Measurements from ENCODE around the gene SLC15A3.
"Not testable (repeated sequence)": the region's sequence is repeated elsewhere in the genome, so short reads cannot be mapped to it uniquely, and the experiment has no call there.

SLC15A3 gene

GRCh38 chr11:60974726-60975125, 22.8 kb upstream of the SLC15A3 start:
- DNase-seq (ENCODE audit: low read depth): no peak

DNA sequence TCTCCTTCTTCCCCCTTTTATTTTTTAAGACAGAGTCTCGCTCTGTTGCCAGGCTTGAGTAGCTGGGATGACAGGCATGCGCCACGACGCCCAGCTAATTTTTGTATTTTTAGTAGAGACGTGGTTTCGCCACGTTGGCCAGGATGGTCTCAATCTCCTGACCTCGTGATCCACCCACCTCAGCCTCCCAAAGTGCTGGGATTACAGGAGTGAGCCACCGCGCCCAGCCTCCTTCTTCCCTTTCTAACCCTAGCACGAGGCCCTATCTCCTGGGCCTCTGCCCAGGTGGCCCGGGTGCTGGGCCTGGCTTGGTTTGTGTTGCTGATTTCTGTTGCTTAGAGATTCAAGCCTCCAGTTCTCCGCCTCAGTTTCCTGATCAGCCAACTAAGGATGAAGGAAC, 22.3 kb upstream of the SLC15A3 start:
- not testable (repeated sequence) for DNase-seq (ENCODE audit: low read depth)

DNA sequence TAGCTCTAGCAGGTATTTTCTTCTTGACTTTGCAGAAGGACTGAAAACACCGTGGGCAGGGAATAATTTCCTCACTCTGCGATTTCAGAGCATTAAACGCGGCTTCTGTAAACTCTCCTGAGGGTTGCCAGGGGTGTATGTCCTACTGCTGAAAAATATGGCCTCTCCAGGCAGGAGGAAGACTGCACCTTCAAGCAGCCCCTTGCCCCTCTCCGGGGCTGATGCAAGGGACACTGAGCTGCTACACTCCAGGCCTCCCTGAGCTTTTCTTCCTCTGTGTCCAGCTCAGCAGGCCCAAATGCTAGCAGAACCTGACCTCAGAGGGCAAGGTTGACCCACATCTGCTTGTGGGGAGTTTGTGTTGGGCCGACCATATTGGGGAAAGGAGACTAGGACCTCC, 21.7 kb upstream of the SLC15A3 start:
- DNase-seq (ENCODE audit: low read depth): no peak

GRCh38 chr11:60972182-60973030, 20.4 kb upstream of the SLC15A3 start:
- no peak for DNase-seq (ENCODE audit: low read depth)

GRCh38 chr11:60971520-60971919, 19.5 kb upstream of the SLC15A3 start, which contains the start of gene CD6:
CD6 (plus strand) TSS chr11:60971680; CDS start chr11:60971866, 186 bp downstream.
- no peak for DNase-seq (ENCODE audit: low read depth)

DNA sequence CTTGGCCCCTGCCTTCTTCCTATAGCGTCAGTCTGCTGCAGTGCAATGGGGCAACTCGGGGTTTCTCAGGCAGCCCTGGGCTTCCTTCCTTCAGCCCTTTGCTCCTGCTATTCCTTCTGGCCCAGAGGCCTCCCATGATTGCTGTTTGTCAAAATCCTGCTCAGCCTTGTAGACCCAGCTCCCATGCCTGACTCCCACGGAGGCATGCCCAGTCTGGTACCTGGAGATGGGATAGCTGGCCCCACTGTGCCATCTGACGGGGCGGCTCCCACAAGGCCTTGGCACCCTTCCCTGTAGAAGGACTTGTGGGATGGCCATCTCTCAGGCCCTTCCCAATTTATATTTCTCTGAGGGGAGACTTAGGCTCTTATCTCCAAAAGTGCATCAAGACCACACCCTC, 18.9 kb upstream of the SLC15A3 start:
- no peak for DNase-seq (ENCODE audit: low read depth)

DNA sequence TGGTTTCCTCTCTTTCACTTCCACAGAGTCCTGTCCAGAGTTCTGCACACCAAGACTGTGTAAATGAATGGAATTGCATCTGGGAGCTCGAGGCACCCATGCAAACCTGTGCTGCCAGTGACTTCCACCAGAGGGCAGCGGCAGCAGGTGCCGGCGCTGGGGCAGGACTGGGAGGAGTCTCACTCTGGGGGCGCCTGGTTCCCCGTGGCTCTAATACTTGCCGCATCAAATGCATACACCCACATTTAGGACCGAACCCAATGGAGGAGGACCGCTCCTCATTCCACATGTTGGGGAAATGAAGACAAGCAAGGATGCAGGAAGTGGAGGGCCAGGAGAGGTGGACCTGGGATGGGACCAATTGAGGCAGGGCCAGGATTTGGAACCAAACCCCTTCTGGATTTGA, 18.4 kb upstream of the SLC15A3 start:
- peak; percentile 45 for DNase-seq (ENCODE audit: low read depth)

GRCh38 chr11:60968223-60968622, 16.2 kb upstream of the SLC15A3 start:
- DNase-seq (ENCODE audit: low read depth): no peak

DNA sequence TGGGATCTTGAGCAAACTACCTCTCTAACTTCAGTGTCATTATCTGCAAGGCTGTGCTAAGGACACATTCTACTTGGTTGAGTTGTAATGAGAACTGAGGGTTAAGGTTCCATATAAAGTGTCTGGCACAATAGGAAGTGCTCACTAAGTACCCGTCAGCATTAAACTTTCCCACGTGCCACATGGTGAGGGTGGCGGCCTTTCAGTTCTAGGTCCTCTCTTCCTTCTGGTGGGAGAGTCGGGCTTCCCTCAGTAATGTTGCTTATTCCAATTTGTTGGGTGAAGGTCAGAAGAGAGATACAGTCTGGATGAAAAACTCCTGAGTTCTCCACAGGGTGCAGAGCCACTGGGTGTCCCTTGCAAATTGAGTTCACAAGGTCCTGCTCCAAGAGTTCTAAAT, 14.9 kb upstream of the SLC15A3 start:
- DNase-seq (ENCODE audit: low read depth): no peak

DNA sequence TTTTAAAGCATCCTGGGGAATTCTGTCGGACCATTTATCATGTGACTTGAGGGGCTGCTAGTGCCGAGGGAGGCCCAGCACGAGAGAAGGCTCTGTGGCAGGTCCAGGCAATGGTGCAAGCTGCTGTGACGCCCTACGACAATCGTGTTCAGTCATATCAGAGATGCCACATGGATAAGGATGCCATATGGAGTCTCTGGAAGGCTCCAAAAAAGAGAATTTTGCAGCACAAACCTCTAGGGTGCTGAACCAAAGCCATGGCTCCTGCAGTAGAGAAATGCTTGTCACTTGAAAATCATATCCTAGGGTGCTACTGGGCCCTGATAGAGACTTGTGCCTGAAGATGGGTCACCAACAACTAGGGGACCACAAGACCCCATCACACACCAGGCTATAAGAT, 12.8 kb upstream of the SLC15A3 start:
- DNase-seq (ENCODE audit: low read depth): no peak

GRCh38 chr11:60960405-60960804, 8.4 kb upstream of the SLC15A3 start:
- no peak for DNase-seq (ENCODE audit: low read depth)

GRCh38 chr11:60959431-60959830, 7.5 kb upstream of the SLC15A3 start:
- DNase-seq (ENCODE audit: low read depth): peak; percentile 66

GRCh38 chr11:60957188-60957587, 5.2 kb upstream of the SLC15A3 start:
- peak; percentile 55 for DNase-seq (ENCODE audit: low read depth)

GRCh38 chr11:60955571-60955970, 3.6 kb upstream of the SLC15A3 start:
- DNase-seq (ENCODE audit: low read depth): no peak

DNA sequence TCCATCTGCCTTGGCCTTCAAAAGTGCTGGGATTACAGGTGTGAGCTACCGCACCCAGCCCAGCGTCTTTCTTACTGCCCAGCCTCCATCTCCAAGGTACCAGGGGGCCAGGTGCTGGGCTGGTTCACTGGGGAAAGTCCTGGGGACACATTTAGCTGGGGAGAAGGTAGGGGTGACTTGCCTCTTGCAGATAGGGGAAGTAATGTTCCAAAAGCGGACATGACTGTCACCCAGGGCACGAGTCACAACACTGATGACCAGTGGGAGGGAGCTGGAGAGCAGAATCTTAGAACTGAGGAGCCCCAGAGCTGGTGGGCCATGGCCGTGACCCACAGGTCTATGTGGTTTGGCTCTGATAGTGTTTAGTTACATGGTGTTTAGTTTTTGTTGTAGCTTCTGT, 2.4 kb upstream of the SLC15A3 start:
- DNase-seq (ENCODE audit: low read depth): no peak

DNA sequence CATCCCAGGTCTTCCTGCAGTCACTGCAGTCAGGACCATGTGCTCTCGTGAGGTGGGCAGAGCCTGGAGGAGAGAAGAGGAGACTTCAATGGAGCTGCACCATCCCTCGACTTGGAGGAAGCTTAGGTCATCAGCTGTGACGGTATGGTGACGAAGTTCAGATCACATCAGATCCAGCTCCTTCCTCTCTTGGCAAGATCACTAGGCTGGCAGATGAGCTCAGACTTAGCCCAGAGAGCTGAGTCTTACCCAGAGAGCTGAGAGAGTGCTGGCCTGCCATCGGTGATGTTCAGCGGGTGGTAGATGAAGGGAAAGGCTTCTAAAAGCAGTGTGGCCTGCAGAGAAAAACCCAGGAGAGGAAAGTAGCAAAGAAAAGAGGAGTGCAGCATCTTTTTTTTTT, 1.8 kb upstream of the SLC15A3 start:
- DNase-seq (ENCODE audit: low read depth): peak; percentile 25

DNA sequence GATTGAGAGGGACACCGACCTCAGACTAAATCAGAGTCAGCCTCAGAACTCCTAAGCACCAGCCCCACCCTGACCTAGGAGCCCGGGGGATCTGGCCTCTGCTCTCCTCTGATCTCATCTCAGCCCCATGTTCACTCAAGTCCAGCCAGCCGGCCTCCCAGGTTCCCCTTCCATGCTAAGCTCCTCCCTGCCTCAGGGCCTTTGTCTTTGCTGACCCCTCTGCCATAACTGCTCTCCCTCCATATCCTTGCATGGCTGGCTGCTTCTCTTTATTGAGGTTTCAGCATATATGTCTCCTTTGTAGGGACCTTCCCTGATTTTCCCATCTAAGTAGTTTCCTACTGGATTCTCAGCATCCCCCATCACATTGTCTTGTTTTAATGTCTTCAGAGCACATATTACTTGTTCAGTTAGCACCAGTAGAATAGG, 780 bp upstream of the SLC15A3 start:
- no peak for DNase-seq (ENCODE audit: low read depth)

DNA sequence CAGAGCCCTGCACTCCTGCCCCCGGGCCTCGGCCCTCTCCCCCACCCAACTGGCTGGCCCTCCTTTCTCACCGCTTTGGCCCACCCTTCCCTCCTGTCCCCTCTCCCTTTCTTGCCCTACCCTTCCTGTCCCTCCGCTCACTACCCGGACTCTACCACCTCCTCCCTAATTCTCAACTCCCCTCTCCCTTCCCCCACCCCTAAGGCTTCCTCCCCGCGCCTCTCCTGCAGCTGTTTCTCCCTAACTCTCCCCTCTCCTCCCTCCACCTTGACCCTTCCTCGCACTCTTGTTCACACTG, 421 bp downstream of the SLC15A3 start:
- DNase-seq (ENCODE audit: low read depth): peak; percentile 26

GRCh38 chr11:60950933-60951605, 907 bp downstream of the SLC15A3 start:
- peak; percentile 14 for DNase-seq (ENCODE audit: low read depth)

DNA sequence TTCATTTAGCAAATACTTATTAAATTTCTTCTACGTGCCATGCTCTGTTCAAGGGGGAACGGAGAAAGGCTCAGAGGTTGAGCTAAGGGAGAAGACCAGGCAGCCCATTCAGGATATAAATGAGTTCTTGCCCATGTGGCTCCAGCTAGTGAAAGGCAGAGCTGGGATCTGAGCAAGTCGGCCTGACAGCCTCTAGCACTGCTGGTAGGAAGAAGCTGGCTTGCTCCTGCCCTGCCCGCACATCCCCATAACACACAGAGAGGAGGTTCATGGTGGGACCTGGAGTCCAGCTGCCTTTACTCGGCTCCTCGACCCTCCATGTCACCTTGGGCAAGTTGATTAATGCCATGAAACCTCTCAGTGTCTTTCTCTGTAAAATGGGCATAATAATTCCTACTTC, 2.0 kb downstream of the SLC15A3 start:
- no peak for DNase-seq (ENCODE audit: low read depth)

DNA sequence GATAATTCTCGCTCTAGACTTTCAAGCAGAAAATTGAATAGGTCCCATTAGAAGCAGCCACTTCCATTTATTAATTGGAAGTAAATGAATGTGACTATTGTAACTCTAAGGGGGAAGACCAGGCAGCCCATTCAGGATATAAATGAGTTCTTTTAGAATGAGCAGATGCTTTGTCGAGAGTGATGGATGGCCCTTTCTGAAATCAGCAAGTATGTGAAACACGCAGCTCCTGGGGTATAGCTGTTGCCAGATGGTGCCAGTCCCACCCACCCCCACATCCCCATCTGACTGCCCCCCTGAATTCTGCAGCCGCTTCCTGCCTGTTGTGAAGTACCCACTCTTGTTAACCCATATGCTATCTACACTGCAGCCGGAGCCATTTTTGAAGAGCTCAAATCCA, 3.7 kb downstream of the SLC15A3 start:
- no peak for DNase-seq (ENCODE audit: low read depth)

DNA sequence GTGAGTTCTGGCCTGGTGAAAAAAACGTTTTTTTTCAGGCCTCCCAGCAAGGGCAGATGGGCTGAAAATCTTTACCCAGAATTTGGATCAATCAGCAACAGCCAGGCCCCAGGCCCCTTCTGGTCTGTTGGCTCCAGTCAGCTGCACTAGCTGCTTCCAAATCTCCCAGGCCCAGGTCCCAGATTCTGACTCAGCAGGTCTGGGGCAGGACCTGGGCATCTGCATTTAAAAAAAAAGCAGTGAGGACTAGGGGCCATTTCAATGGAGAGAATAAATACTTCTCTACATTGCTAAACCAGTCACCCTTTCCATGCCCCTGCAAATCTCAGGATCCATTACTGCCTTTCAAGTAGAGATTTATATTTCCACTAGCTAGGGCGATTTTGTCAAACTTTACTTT, 4.3 kb downstream of the SLC15A3 start:
- no peak for DNase-seq (ENCODE audit: low read depth)

GRCh38 chr11:60946601-60947264, 5.2 kb downstream of the SLC15A3 start:
- DNase-seq (ENCODE audit: low read depth): no peak
